GM18867 (cell line): ENCODE measurements around the gene SLC12A4.
"Not testable (repeated sequence)": the region's sequence is repeated elsewhere in the genome, so short reads cannot be mapped to it uniquely, and the experiment has no call there.

Experiments
- ATAC-seq: cut with Tn5 transposase; IDR thresholded peaks from one replicate; pipeline ENCODE4 v1.9.1; 2021; ENCODE audit warnings: mild to moderate bottlenecking, moderate library complexity; ENCODE audit not compliant: unreplicated experiment

SLC12A4 gene

GRCh38 chr16:67988675-67989074 lies 20.2 kb upstream of the SLC12A4 start:
- ATAC-seq = no peak

GRCh38 chr16:67987460-67988160 lies 19.2 kb upstream of the SLC12A4 start:
- ATAC-seq = no peak

GRCh38 chr16:67986949-67987348 lies 18.5 kb upstream of the SLC12A4 start:
- no peak for ATAC-seq

- no peak for ATAC-seq
Measured at GRCh38 chr16:67982011-67982696, 13.7 kb upstream of the SLC12A4 start.

- ATAC-seq = no peak
Measured at GRCh38 chr16:67979955-67980678, 11.7 kb upstream of the SLC12A4 start, which contains the start of gene DPEP3. Gene DPEP3 (minus strand): TSS chr16:67980499. CDS start chr16:67980380, 119 bp downstream.

GRCh38 chr16:67977469-67978227 lies 9.2 kb upstream of the SLC12A4 start:
- no peak for ATAC-seq

- ATAC-seq = no peak
Measured at GRCh38 chr16:67977005-67977404, 8.6 kb upstream of the SLC12A4 start.

- no peak for ATAC-seq
Measured at GRCh38 chr16:67976205-67976604, 7.8 kb upstream of the SLC12A4 start.

GRCh38 chr16:67975321-67976105 lies 7.1 kb upstream of the SLC12A4 start:
- ATAC-seq = no peak

GRCh38 chr16:67972285-67972684 lies 3.8 kb upstream of the SLC12A4 start:
- not testable (repeated sequence) for ATAC-seq

- ATAC-seq = no peak
Measured at GRCh38 chr16:67971111-67971510, 2.7 kb upstream of the SLC12A4 start.

- no peak for ATAC-seq
Measured at GRCh38 chr16:67969254-67970039, 1.0 kb upstream of the SLC12A4 start.

GRCh38 chr16:67967958-67968399 lies 458 bp downstream of the SLC12A4 start:
- peak; percentile 33 for ATAC-seq

- ATAC-seq = no peak
Measured at GRCh38 chr16:67967183-67967957, 1.1 kb downstream of the SLC12A4 start.

GRCh38 chr16:67966549-67967182 lies 1.8 kb downstream of the SLC12A4 start:
- ATAC-seq = no peak

GRCh38 chr16:67965668-67966548 lies 2.5 kb downstream of the SLC12A4 start:
- ATAC-seq = no peak

- no peak for ATAC-seq
Measured at GRCh38 chr16:67964477-67965131, 3.8 kb downstream of the SLC12A4 start.
